OCI-LY7 (cell line): ENCODE measurements around the gene OR5D18. TPM values are rescaled to one million over a fixed set of nuclear protein-coding genes. Genes with fewer than 3 reads are reported as not detected.

ENCODE experiments used
- BruUV-seq: library from RNA; stranded (reverse); fragments of 400-500 nt; replicated peaks from 2 replicates; lab custom pipeline; 2021; lab: Mats Ljungman, UMichigan
- CTCF ChIA-PET: fragments of 300-600 bp; sonication (Branson Sonifier 250); formaldehyde crosslinking; loops from one replicate; lab custom pipeline; 2022; ENCODE audit warnings: antibody characterized with exemption; ENCODE audit not compliant: unreplicated experiment; lab: Charles Lee
- POLR2A ChIA-PET: fragments of 300-600 bp; sonication (Branson Sonifier 250); formaldehyde crosslinking; loops from one replicate; lab custom pipeline; 2022; ENCODE audit warnings: antibody characterized with exemption; lab: Charles Lee
- DNase-seq: peaks from one replicate; pipeline ENCODE4 v3.0.0-alpha.2; 2015; ENCODE audit warnings: low spot score
- H2AFZ ChIP-seq: fragments of 200-600 bp; sonication (generic), shearing (Covaris generic); 2 replicates; pipeline ENCODE4 v1.6.1; 2014; ENCODE audit warnings: mild to moderate bottlenecking, antibody characterized with exemption, low read length, moderate library complexity
- H3K27ac ChIP-seq: fragments of 200-600 bp; sonication (generic); 2 replicates; pipeline ENCODE4 v1.5.1; 2014; ENCODE audit warnings: mixed run types, low read depth, mild to moderate bottlenecking, moderate library complexity, low read length, inconsistent platforms; ENCODE audit not compliant: poor library complexity, severe bottlenecking
- H3K36me3 ChIP-seq: fragments of 200-600 bp; sonication (generic); 2 replicates; pipeline ENCODE4 v1.6.1; 2014; ENCODE audit warnings: mild to moderate bottlenecking, antibody characterized with exemption, low read length, moderate library complexity, mixed read lengths; ENCODE audit not compliant: insufficient read depth
- H3K4me1 ChIP-seq: fragments of 200-600 bp; sonication (generic); 2 replicates; pipeline ENCODE4 v1.5.1; 2014; ENCODE audit warnings: mild to moderate bottlenecking, low read length; ENCODE audit not compliant: insufficient read depth, poor library complexity, severe bottlenecking
- H3K4me2 ChIP-seq: fragments of 200-600 bp; sonication (generic); 2 replicates; pipeline ENCODE4 v1.6.1; 2014; ENCODE audit warnings: mild to moderate bottlenecking, low read length
- H3K4me3 ChIP-seq: fragments of 200-600 bp; sonication (generic); 2 replicates; pipeline ENCODE4 v1.5.1; 2014; ENCODE audit warnings: mild to moderate bottlenecking, low read depth, low read length; ENCODE audit not compliant: poor library complexity, severe bottlenecking
- H3K79me2 ChIP-seq: fragments of 200-600 bp; sonication (generic); 2 replicates; pipeline ENCODE4 v1.6.1; 2016; ENCODE audit warnings: low read depth, mild to moderate bottlenecking, low read length, moderate library complexity, mixed read lengths; ENCODE audit not compliant: insufficient read depth
- H3K9me2 ChIP-seq: fragments of 200-600 bp; sonication (generic); 2 replicates; pipeline ENCODE4 v1.6.1; 2016; ENCODE audit warnings: mild to moderate bottlenecking, low read length, mixed read lengths; ENCODE audit not compliant: insufficient read depth
- H3K9me3 ChIP-seq: fragments of 200-600 bp; sonication (generic); 2 replicates; pipeline ENCODE4 v1.6.1; 2014; ENCODE audit warnings: mild to moderate bottlenecking, mixed run types, low read length, mixed read lengths
- H4K20me1 ChIP-seq: fragments of 200-600 bp; sonication (generic); 2 replicates; pipeline ENCODE4 v1.6.1; 2014; ENCODE audit warnings: mild to moderate bottlenecking, antibody characterized with exemption, low read length, moderate library complexity, mixed read lengths; ENCODE audit not compliant: insufficient read depth
- CTCF ChIP-seq: fragments of 200-600 bp; sonication (generic); conservative IDR thresholded peaks from 2 replicates; pipeline ENCODE4 v1.5.1; 2014; ENCODE audit warnings: mild to moderate bottlenecking, antibody characterized with exemption, low read length, moderate library complexity, mixed read lengths
- EZH2phosphoT487 ChIP-seq: fragments of 200-600 bp; sonication (generic); IDR thresholded peaks from 2 replicates; pipeline ENCODE4 v1.6.1; 2018; ENCODE audit warnings: low read depth, borderline replicate concordance, mild to moderate bottlenecking, mixed run types, antibody characterized with exemption, low read length, moderate library complexity, mixed read lengths
- intact Hi-C: fragments of 100-400 bp; cut with micrococcal nuclease; formaldehyde crosslinking; loops from one replicate; pipeline ENCODE4 v1.10.0; 2022; ENCODE audit not compliant: unreplicated experiment
- total RNA-seq, 2 experiments: library from RNA; depleted of rRNA in 1 of 2; stranded (reverse); fragments of >200 nt in 1 of 2; shearing (Covaris generic) in 1 of 2; gene quantifications; 2 replicates each; pipeline ENCODE4 v1.2.3, GENCODE V29; 2014 to 2022

The OR5D18 gene
- total RNA-seq, 2 experiments from 2014 or later: not detected

DNA sequence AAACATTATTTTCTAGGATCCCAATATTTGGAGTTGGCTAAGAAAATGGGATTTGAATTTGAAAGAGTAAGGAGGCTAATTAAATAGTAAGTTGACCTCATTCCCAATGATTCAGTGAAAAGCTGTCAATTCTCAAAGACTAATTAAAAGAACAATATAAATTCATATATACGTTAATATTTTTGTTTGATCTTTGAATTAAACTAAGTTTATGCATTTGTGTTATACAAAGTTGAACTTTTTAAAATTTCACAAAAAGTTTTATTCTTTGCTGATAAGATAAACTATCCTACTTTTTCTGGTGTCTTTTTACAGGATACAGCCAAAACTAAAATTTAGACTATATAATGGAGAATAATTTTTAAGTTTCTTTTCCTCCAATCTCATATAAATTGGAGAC is 8.4 kb upstream of the OR5D18 start, which contains the start of gene OR5L1:
OR5L1 (plus strand) TSS at position 301 of the 400 bp plus-strand sequence. CDS start 100 bp downstream, outside the sequence.
- H3K27ac ChIP-seq: no peak within 1 kb of the TSS
- no TSS peak for BruUV-seq

DNA sequence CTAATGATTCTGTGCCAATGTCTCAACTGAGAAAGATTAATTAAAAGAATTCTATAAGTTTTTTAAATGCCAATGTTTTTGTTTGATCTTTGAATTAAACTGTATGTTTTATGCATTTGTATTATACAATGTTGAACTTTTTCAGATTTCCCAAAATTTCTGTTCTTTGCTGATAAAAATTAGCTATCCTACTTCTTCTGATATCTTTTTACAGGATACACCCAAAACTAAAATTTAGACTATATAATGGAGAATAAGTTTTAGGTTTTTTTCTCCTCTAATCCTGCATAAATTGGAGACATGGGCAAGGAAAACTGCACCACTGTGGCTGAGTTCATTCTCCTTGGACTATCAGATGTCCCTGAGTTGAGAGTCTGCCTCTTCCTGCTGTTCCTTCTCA is 7.5 kb downstream of the OR5D18 start, which contains the start of gene OR5L2:
OR5L2 (plus strand) TSS at position 301 of the 400 bp plus-strand sequence; CDS start at position 301, 0 bp downstream.
- Histone ChIP-seq H3K27ac (no peak within 1 kb of the TSS), H3K36me3 (no peaks in the 10 kb centered on the region), H3K9me2 (no peaks in the 10 kb centered on the region), H2AFZ (no peak within 1 kb of the TSS), H3K9me3 (no peaks in the 10 kb centered on the region), H3K79me2 (no peaks in the 10 kb centered on the region), H4K20me1 (no peaks in the 10 kb centered on the region), H3K4me3 (no peak within 1 kb of the TSS), H3K4me1 (no peaks in the 10 kb centered on the region), H3K4me2 (no peak within 1 kb of the TSS)
- ChIA-PET CTCF (no interaction called here), POLR2A (no interaction called here)
- no TSS peak for BruUV-seq
- intact Hi-C loops: no loop called here
- TF ChIP-seq CTCF: no peak
- DNase-seq: no peak

More for the DNA sequence above, 8.4 kb upstream of the OR5D18 start, which contains the start of gene OR5L1:
- no peaks in the 10 kb centered on the region for H3K4me1 ChIP-seq
- ChIA-PET CTCF (no interaction called here), POLR2A (no interaction called here)
- no peaks in the 10 kb centered on the region for H3K9me2 ChIP-seq
- H4K20me1 ChIP-seq: no peaks in the 10 kb centered on the region
- intact Hi-C loops: no loop called here
- H3K79me2 ChIP-seq: no peaks in the 10 kb centered on the region
- no peak for DNase-seq
- no peaks in the 10 kb centered on the region for H3K9me3 ChIP-seq
- no peak within 1 kb of the TSS for H3K4me2 ChIP-seq
- H2AFZ ChIP-seq: no peak within 1 kb of the TSS
- no peak within 1 kb of the TSS for H3K4me3 ChIP-seq
- TF ChIP-seq EZH2phosphoT487 (no peak), CTCF (no peak)
- no peaks in the 10 kb centered on the region for H3K36me3 ChIP-seq

- H2AFZ ChIP-seq: no peak within 1 kb of the TSS
- H3K4me1 ChIP-seq: no peaks in the 10 kb centered on the region
- no TSS peak for BruUV-seq
- POLR2A ChIA-PET: no interaction called here
- H3K36me3 ChIP-seq: no peaks in the 10 kb centered on the region
- no peak within 1 kb of the TSS for H3K4me2 ChIP-seq
- H3K9me2 ChIP-seq: no peaks in the 10 kb centered on the region
- no peaks in the 10 kb centered on the region for H4K20me1 ChIP-seq
- no peak for DNase-seq
- no peaks in the 10 kb centered on the region for H3K9me3 ChIP-seq
- no peak for TF ChIP-seq EZH2phosphoT487
- TF ChIP-seq CTCF: no peak
- H3K4me3 ChIP-seq: no peak within 1 kb of the TSS
- H3K79me2 ChIP-seq: no peaks in the 10 kb centered on the region
- no peak within 1 kb of the TSS for H3K27ac ChIP-seq
- intact Hi-C loops: no loop called here
- CTCF ChIA-PET: no interaction called here
Measured at GRCh38 chr11:55838452-55838851, 19.0 kb downstream of the OR5D18 start, which contains the start of gene OR5D16. Gene OR5D16 (plus strand): TSS chr11:55838752. CDS start chr11:55838752, 0 bp downstream.
